GM12878 (cell line): ENCODE measurements around the gene PHAF1. TPM values are rescaled to one million over a fixed set of nuclear protein-coding genes. Genes with fewer than 3 reads are reported as not detected.

ENCODE experiments used
- ATAC-seq: fragments of 200-7000 bp; cut with Tn5 transposase; 3 replicates; pipeline ENCODE4 v1.9.1; 2020; ENCODE audit warnings: mild to moderate bottlenecking, moderate library complexity
- BruUV-seq: library from RNA; stranded (reverse); fragments of 400-500 nt; replicated peaks from 2 replicates; lab custom pipeline; 2021; lab: Mats Ljungman, UMichigan
- CTCF ChIA-PET: fragments of 300-600 bp; sonication (Branson Sonifier 250); formaldehyde crosslinking; extraction: SDS; loops from one replicate; lab custom pipeline; 2021; ENCODE audit warnings: inconsistent platforms; lab: Yijun Ruan, JAX
- POLR2A ChIA-PET: fragments of 350-600 bp; formaldehyde crosslinking; extraction: SDS; loops from one replicate; lab custom pipeline; 2021; ENCODE audit warnings: inconsistent platforms; lab: Charles Lee
- RAD21 ChIA-PET: fragments of 300-600 bp; sonication (Branson Sonifier 250); formaldehyde crosslinking; loops from one replicate; lab custom pipeline; 2023; ENCODE audit warnings: antibody characterized with exemption; ENCODE audit not compliant: unreplicated experiment; lab: Charles Lee
- SMC1A ChIA-PET: fragments of 300-600 bp; sonication (Branson Sonifier 250); formaldehyde crosslinking; loops from one replicate; lab custom pipeline; 2023; ENCODE audit not compliant: unreplicated experiment, uncharacterized antibody; lab: Charles Lee
- DNase-seq: peaks from one replicate; pipeline ENCODE4 v3.0.0-alpha.2; 2011; ENCODE audit warnings: low read depth, low spot score
- FAIRE-seq: peaks from 3 replicates; lab custom pipeline; 2011; peaks lifted over from hg19 to GRCh38; lab: Jason Lieb, UNC
- H2AFZ ChIP-seq: 2 replicates; pipeline ENCODE4 v1.6.0; 2011; ENCODE audit warnings: low read depth, low read length, control low read depth; ENCODE audit not compliant: control insufficient read depth
- H3K27ac ChIP-seq: 2 replicates; pipeline ENCODE4 v1.5.1; 2011; ENCODE audit warnings: control low read depth; ENCODE audit not compliant: control insufficient read depth, insufficient read depth
- H3K27me3 ChIP-seq, 2 experiments: replicated peaks in 1 of 2; 2 replicates each; pipeline versions ENCODE4 v1.6.0 to v1.6.1; 2011; ENCODE audit warnings: low read length in 1 of 2; ENCODE audit not compliant: control insufficient read depth in 2 of 2, insufficient read depth in 2 of 2
- H3K36me3 ChIP-seq, 2 experiments: 2 replicates each; pipeline ENCODE4 v1.5.1; 2011; ENCODE audit warnings: low read length in 1 of 2; ENCODE audit not compliant: control insufficient read depth in 2 of 2, insufficient read depth in 2 of 2
- H3K4me1 ChIP-seq: 2 replicates; pipeline ENCODE4 v1.6.1; 2011; ENCODE audit warnings: mild to moderate bottlenecking, low read length, moderate library complexity, mixed read lengths; ENCODE audit not compliant: control insufficient read depth, insufficient read depth
- H3K4me2 ChIP-seq: 2 replicates; pipeline ENCODE4 v1.6.0; 2011; ENCODE audit warnings: control low read depth; ENCODE audit not compliant: control insufficient read depth, insufficient read depth
- H3K4me3 ChIP-seq: fragments of 200-600 bp; sonication (generic); 2 replicates; pipeline ENCODE4 v1.5.1; 2016
- H3K79me2 ChIP-seq: 2 replicates; pipeline ENCODE4 v1.6.0; 2011; ENCODE audit warnings: low read length; ENCODE audit not compliant: control insufficient read depth, insufficient read depth
- H3K9ac ChIP-seq: 2 replicates; pipeline ENCODE4 v1.8.0; 2011; ENCODE audit warnings: low read length, control low read depth, mixed read lengths; ENCODE audit not compliant: control insufficient read depth, insufficient read depth
- H3K9me3 ChIP-seq: replicated peaks from 3 replicates; pipeline ENCODE4 v1.5.1; 2011; ENCODE audit warnings: mild to moderate bottlenecking, low read length; ENCODE audit not compliant: control insufficient read depth, insufficient read depth
- H4K20me1 ChIP-seq: 2 replicates; pipeline ENCODE4 v1.6.0; 2011; ENCODE audit not compliant: control insufficient read depth, insufficient read depth
- BMI1 ChIP-seq: fragments of 450-650 bp; IDR thresholded peaks from 2 replicates; pipeline ENCODE4 v1.6.1; 2016; ENCODE audit warnings: mild to moderate bottlenecking, moderate library complexity, borderline replicate concordance
- CEBPB ChIP-seq, 2 experiments: fragments of 150-350 bp in 1 of 2; IDR thresholded peaks; 2 replicates each; pipeline ENCODE4 v1.6.1; 2012 to 2014; ENCODE audit warnings: low read depth in 2 of 2, low read length in 2 of 2, borderline replicate concordance in 1 of 2, inconsistent platforms in 1 of 2
- CREB1 ChIP-seq: IDR thresholded peaks from 2 replicates; pipeline ENCODE4 v1.6.1; 2012; ENCODE audit warnings: low read depth, mild to moderate bottlenecking, inconsistent platforms
- LARP7 ChIP-seq: fragments of 450-650 bp; IDR thresholded peaks from 2 replicates; pipeline ENCODE4 v1.6.1; 2017; ENCODE audit warnings: mild to moderate bottlenecking
- RFX5 ChIP-seq: IDR thresholded peaks from 2 replicates; pipeline ENCODE4 v1.6.1; 2011; ENCODE audit warnings: low read depth, low read length, improper control_type of control experiment
- WGBS: methylation state at CpG from one replicate; pipeline ENCODE4 v1.1.6; 2016; ENCODE audit warnings: low lambda C conversion rate; ENCODE audit not compliant: insufficient replicate concordance, insufficient coverage; ENCODE audit errors: missing lambda C conversion rate; 5-methylcytosine and 5-hydroxymethylcytosine counted together
- in situ Hi-C: fragments of 300-500 bp; cut with MboI; formaldehyde crosslinking; loops from 9 replicates; pipeline ENCODE4 v1.14.3; 2018; ENCODE audit warnings: mixed read lengths
- intact Hi-C: fragments of 100-400 bp; cut with micrococcal nuclease; formaldehyde crosslinking; loops from one replicate; pipeline ENCODE4 v1.14.2; 2022; ENCODE audit not compliant: unreplicated experiment
- polyA plus RNA-seq, 11 experiments: library from polyadenylated mRNA; depleted of rRNA in 4 of 11; unstranded in 6 of 11; stranded (reverse) in 5 of 11; fragments of >200 nt; fragmentation: Nextera tagmentation in 4 of 11; fragmentation: Illumina TruSeq in 1 of 11; extraction: Ambion mirVana in 4 of 11; extraction: Trizol in 1 of 11; gene quantifications; 1 replicate in 1 of 11; 2 replicates in 10 of 11; pipeline versions ENCODE4 v1.2.1 to v1.2.3, GENCODE V29; 2011 to 2016; ENCODE audit warnings: inconsistent platforms in 2 of 11, missing spikeins in 2 of 11, low read depth in 1 of 11
- total RNA-seq, 4 experiments: library from RNA; depleted of rRNA in 3 of 4; stranded (reverse); fragments of >200 nt in 3 of 4; fragmentation: Illumina TruSeq in 1 of 4; extraction: Trizol in 1 of 4; gene quantifications; 2 replicates each; pipeline versions ENCODE4 v1.2.1 to v1.2.3, GENCODE V29; 2013 to 2021
- TF ChIP-seq, protein P1 (sequence below): fragments of 450-650 bp; IDR thresholded peaks from 2 replicates; pipeline ENCODE4 v1.6.1; 2014; ENCODE audit warnings: mild to moderate bottlenecking

PHAF1 gene
- total and polyA plus RNA-seq, 10 of the 15 experiments (the other 5 are each of a cell fraction or from before 2014, with no cell fraction given) = 4.5 to 20.9 (median 14.9) TPM

DNA sequence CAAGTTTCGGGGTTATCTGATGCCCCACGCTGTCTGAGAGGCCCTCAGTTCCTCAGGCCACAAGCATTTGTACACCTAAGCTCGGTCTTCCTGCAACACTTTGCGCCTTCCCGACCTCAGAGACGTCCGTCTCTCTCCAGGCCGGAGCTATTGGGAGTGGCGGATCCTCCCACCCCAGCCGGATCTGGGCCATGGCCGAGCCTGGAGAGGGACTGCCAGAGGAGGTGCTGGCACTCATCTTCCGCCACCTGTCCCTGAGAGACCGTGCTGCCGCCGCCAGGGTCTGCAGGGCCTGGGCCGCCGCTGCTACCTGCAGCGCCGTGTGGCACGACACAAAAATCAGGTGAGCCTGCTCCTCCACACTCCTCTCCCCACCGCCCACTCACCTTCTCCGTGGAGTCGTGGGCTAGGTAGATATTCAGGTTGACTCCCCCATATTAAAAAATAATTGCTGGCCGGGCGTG lies 51.9 kb downstream of the PHAF1 start (continued):
- no peak for TF ChIP-seq CEBPB (IDR thresholded peaks at IDR 0.05; ENCODE audit: borderline replicate concordance in 1 of 2, low read depth in 2 of 2, low read length in 2 of 2)
- no peak for TF ChIP-seq BMI1

DNA sequence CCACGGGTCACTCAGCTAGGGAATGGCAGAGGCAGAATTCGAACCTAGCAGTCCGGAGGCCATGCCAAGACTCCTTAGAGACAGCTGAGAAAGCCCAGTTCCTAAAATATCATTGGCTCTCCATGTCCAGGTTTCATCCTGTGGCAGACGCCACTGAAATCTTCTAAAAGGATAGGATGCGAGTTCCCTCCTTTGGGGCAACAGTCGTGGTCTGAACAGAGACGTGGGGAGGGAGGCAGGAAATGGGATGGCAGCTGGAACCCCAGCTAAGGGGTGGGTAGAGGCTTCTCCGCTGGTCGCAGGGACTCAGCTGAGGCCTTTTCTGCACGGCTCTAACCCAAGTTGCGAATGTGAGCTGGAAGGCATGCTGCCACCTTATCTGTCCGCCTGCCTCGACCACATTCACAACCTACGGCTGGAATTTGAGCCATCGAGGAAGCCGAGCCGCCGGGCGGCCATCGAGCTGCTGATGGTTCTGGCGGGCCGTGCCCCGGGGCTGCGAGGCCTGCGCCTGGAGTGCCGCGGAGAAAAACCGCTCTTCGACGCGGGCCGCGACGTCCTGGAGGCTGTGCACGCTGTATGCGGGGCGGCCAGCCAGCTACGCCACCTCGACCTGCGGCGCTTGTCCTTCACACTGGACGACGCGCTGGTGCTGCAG lies 52.9 kb downstream of the PHAF1 start:
- Histone ChIP-seq H3K36me3 (no peaks in the 10 kb centered on the region), H2AFZ (peak overlapping the region; percentile 70; the same call in 1 of the 2 replicates), H4K20me1 (no peaks in the 10 kb centered on the region; the same call in 1 of the 2 replicates), H3K27me3 (peaks cover 2 to 18% of the 10 kb centered on the region in 2 experiments), H3K9me3 (no peaks in the 10 kb centered on the region; the same call in 2 of the 3 replicates), H3K79me2 (peaks cover 6% of the 10 kb centered on the region), H3K4me2 (peak overlapping the region; percentile 83), H3K4me3 (peak overlapping the region; percentile 53; the same call in 1 of the 2 replicates), H3K9ac (no peak overlapping the region), H3K27ac (no peak overlapping the region), H3K4me1 (peaks cover 50% of the 10 kb centered on the region)
- TF ChIP-seq RFX5 = peak; percentile 97
- TF ChIP-seq, protein P1, sequence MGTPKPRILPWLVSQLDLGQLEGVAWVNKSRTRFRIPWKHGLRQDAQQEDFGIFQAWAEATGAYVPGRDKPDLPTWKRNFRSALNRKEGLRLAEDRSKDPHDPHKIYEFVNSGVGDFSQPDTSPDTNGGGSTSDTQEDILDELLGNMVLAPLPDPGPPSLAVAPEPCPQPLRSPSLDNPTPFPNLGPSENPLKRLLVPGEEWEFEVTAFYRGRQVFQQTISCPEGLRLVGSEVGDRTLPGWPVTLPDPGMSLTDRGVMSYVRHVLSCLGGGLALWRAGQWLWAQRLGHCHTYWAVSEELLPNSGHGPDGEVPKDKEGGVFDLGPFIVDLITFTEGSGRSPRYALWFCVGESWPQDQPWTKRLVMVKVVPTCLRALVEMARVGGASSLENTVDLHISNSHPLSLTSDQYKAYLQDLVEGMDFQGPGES = no peak
- no peak for TF ChIP-seq LARP7
- TF ChIP-seq CREB1 = peak; percentile 65; the same call in 1 of the 2 replicates
- ChIA-PET SMC1A (interaction anchor here (0.8 to 1.8 kb wide), 4 partner anchors 11 to 17 kb away, joined by 3 to 10 read pairs (median 4); no protein-coding TSS in a partner anchor), POLR2A (interaction anchor here (0.6 to 8.2 kb wide), 6 partner anchors 10 to 135 kb away, joined by 3 to 137 read pairs (median 4); partner anchors contain the start of gene NOL3), RAD21 (interaction anchor here (1.3 to 1.9 kb wide), 3 partner anchors 12 to 132 kb away, joined by 3 to 6 read pairs (median 6); no protein-coding TSS in a partner anchor), CTCF (interaction anchor here (0.9 to 1.9 kb wide), 6 partner anchors 11 to 145 kb away, joined by 3 to 8 read pairs (median 4); no protein-coding TSS in a partner anchor)
- in situ Hi-C loops = no loop called here
- intact Hi-C loops = no loop called here
- ATAC-seq = no peak
- BruUV-seq = no TSS peak
- FAIRE-seq = no peak
- DNase-seq = no peak
- WGBS = 48% methylated on average over 41 of the region's 44 CpGs
